ENCODE measurements around the gene DPH5. TPM values are rescaled to one million over a fixed set of nuclear protein-coding genes. Genes with fewer than 3 reads are reported as not detected.

DPH5 gene
- polyA plus RNA-seq, 1 of the 3 experiments (the other 2 are of a cell fraction), result 36.6 TPM

- no peak overlapping the region for H3K4me2 ChIP-seq
- POLR2A ChIA-PET, result no interaction called here
Observed at GRCh38 chr1:101005871-101006270, 19.7 kb downstream of the DPH5 start.

DNA sequence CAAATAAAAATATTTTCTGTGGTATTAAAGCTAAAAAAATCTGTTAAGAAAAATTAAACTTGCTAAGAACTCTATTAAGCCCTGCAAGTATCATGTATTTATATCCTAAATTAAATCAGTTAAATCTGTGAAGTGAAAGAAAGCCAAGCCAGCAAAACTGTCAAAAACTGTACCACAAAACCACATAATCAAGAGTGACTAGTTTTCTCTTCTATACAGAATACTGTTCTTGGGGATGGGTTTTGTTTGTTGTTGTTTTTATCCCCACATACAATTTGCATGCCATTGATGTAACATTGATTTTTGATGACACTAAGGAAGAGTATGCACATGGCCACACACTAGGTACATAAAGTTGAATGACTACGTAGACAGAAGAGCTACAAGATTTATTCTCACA lies 20.4 kb downstream of the DPH5 start:
- H3K4me2 ChIP-seq, result no peak overlapping the region

More at GRCh38 chr1:101005871-101006270, 19.7 kb downstream of the DPH5 start:
- CTCF ChIA-PET, result interaction anchor here (0.7 kb wide), 1 partner anchor 480 kb away, joined by 3 read pairs; no protein-coding TSS in a partner anchor
- H3K27ac ChIP-seq (ENCODE audit: low read depth in 2 of 2, low read length in 1 of 2), result no peak overlapping the region
- TF ChIP-seq JUND (IDR thresholded peaks at IDR 0.05) (no peak), SIN3A (IDR thresholded peaks at IDR 0.05; ENCODE audit: borderline replicate concordance, low read depth, low read length) (no peak), TCF12 (IDR thresholded peaks at IDR 0.05) (no peak), POLR2AphosphoS5 (IDR thresholded peaks at IDR 0.05; ENCODE audit: low read depth, low read length) (no peak)
- H3K27me3 ChIP-seq (ENCODE audit: insufficient read depth), result no peaks in the 10 kb centered on the region
- no peaks in the 10 kb centered on the region for H3K79me2 ChIP-seq (ENCODE audit: insufficient read depth)
- no peak overlapping the region for H3K4me3 ChIP-seq (ENCODE audit: low read depth in 2 of 2, low read length in 1 of 2)
- H4K20me1 ChIP-seq (ENCODE audit: insufficient read depth), result no peaks in the 10 kb centered on the region
- WGBS (ENCODE audit: low lambda C conversion rate), result 96% methylated on average over 4 of the region's 4 CpGs
- no peak overlapping the region for H2AFZ ChIP-seq (ENCODE audit: low read depth)
- peaks cover 6% of the 10 kb centered on the region for H3F3A ChIP-seq (replicated peaks; ENCODE audit: insufficient read depth)
- H3K4me1 ChIP-seq (ENCODE audit: control insufficient read depth in 1 of 2, insufficient read depth in 2 of 2, low read depth in 1 of 2, low read length in 1 of 2), result peaks cover 0 to 8% of the 10 kb centered on the region in 2 experiments; a peak in 2 of 4 replicates
- H3K9me2 ChIP-seq, result no peaks in the 10 kb centered on the region
- no peak for DNase-seq
- H3K36me3 ChIP-seq (replicated peaks in 1 of 2; ENCODE audit: control insufficient read depth in 1 of 2, insufficient read depth in 2 of 2, low read length in 1 of 2), result peaks cover 11 to 23% of the 10 kb centered on the region in 2 experiments
- no peaks in the 10 kb centered on the region for H3K9me3 ChIP-seq
- no peak overlapping the region for H3K9ac ChIP-seq

GRCh38 chr1:101004670-101005069 lies 20.9 kb downstream of the DPH5 start:
- H3K36me3 ChIP-seq (replicated peaks in 1 of 2; ENCODE audit: control insufficient read depth in 1 of 2, insufficient read depth in 2 of 2, low read length in 1 of 2), result peaks cover 18 to 27% of the 10 kb centered on the region in 2 experiments
- H3K4me3 ChIP-seq (ENCODE audit: low read depth in 2 of 2, low read length in 1 of 2), result no peak overlapping the region
- peaks cover 0 to 8% of the 10 kb centered on the region in 2 experiments; a peak in 2 of 4 replicates for H3K4me1 ChIP-seq (ENCODE audit: control insufficient read depth in 1 of 2, insufficient read depth in 2 of 2, low read depth in 1 of 2, low read length in 1 of 2)
- no peak overlapping the region for H2AFZ ChIP-seq (ENCODE audit: low read depth)
- no peaks in the 10 kb centered on the region for H3K27me3 ChIP-seq (ENCODE audit: insufficient read depth)
- DNase-seq, result no peak
- ChIA-PET POLR2A (no interaction called here), CTCF (interaction anchor here (0.7 to 2.2 kb wide), 3 partner anchors 83 to 678 kb away, joined by 3 to 7 read pairs (median 4); no protein-coding TSS in a partner anchor)
- H3K79me2 ChIP-seq (ENCODE audit: insufficient read depth), result no peaks in the 10 kb centered on the region
- no peaks in the 10 kb centered on the region for H3K9me2 ChIP-seq
- WGBS (ENCODE audit: low lambda C conversion rate), result 95% methylated on average over 3 of the region's 3 CpGs
- H4K20me1 ChIP-seq (ENCODE audit: insufficient read depth), result no peaks in the 10 kb centered on the region
- H3K9me3 ChIP-seq, result no peaks in the 10 kb centered on the region
- no peak overlapping the region for H3K9ac ChIP-seq
- no peak overlapping the region for H3K4me2 ChIP-seq
- H3K27ac ChIP-seq (ENCODE audit: low read depth in 2 of 2, low read length in 1 of 2), result no peak overlapping the region
- peaks cover 6% of the 10 kb centered on the region for H3F3A ChIP-seq (replicated peaks; ENCODE audit: insufficient read depth)
- no peak for TF ChIP-seq POLR2AphosphoS5 (IDR thresholded peaks at IDR 0.05; ENCODE audit: low read depth, low read length)
- TF ChIP-seq, protein P1, sequence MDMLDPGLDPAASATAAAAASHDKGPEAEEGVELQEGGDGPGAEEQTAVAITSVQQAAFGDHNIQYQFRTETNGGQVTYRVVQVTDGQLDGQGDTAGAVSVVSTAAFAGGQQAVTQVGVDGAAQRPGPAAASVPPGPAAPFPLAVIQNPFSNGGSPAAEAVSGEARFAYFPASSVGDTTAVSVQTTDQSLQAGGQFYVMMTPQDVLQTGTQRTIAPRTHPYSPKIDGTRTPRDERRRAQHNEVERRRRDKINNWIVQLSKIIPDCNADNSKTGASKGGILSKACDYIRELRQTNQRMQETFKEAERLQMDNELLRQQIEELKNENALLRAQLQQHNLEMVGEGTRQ (IDR thresholded peaks at IDR 0.05; ENCODE audit: borderline replicate concordance, low read depth, low read length), result no peak
- TF ChIP-seq, protein P2, sequence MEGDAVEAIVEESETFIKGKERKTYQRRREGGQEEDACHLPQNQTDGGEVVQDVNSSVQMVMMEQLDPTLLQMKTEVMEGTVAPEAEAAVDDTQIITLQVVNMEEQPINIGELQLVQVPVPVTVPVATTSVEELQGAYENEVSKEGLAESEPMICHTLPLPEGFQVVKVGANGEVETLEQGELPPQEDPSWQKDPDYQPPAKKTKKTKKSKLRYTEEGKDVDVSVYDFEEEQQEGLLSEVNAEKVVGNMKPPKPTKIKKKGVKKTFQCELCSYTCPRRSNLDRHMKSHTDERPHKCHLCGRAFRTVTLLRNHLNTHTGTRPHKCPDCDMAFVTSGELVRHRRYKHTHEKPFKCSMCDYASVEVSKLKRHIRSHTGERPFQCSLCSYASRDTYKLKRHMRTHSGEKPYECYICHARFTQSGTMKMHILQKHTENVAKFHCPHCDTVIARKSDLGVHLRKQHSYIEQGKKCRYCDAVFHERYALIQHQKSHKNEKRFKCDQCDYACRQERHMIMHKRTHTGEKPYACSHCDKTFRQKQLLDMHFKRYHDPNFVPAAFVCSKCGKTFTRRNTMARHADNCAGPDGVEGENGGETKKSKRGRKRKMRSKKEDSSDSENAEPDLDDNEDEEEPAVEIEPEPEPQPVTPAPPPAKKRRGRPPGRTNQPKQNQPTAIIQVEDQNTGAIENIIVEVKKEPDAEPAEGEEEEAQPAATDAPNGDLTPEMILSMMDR (IDR thresholded peaks at IDR 0.05), result no peak
- no peak for TF ChIP-seq RAD21 (IDR thresholded peaks at IDR 0.05; ENCODE audit: low read length)
- TF ChIP-seq USF1 (IDR thresholded peaks at IDR 0.05; ENCODE audit: borderline replicate concordance, low read depth), result no peak

More for the DNA sequence above, 20.4 kb downstream of the DPH5 start:
- DNase-seq, result no peak
- no peaks in the 10 kb centered on the region for H4K20me1 ChIP-seq (ENCODE audit: insufficient read depth)
- peaks cover 18 to 24% of the 10 kb centered on the region in 2 experiments for H3K36me3 ChIP-seq (replicated peaks in 1 of 2; ENCODE audit: control insufficient read depth in 1 of 2, insufficient read depth in 2 of 2, low read length in 1 of 2)
- 96% methylated on average over 1 of the region's 1 CpG for WGBS (ENCODE audit: low lambda C conversion rate)
- TF ChIP-seq RFX5 (IDR thresholded peaks at IDR 0.05; ENCODE audit: low read length) (no peak), USF1 (IDR thresholded peaks at IDR 0.05; ENCODE audit: borderline replicate concordance, low read depth) (no peak), RXRA (IDR thresholded peaks at IDR 0.05; ENCODE audit: borderline replicate concordance, low read depth) (no peak), MEF2A (IDR thresholded peaks at IDR 0.05; ENCODE audit: borderline replicate concordance, low read depth) (no peak), JUND (IDR thresholded peaks at IDR 0.05) (no peak), RCOR1 (IDR thresholded peaks at IDR 0.05; ENCODE audit: low read length) (no peak), NFIC (IDR thresholded peaks at IDR 0.05; ENCODE audit: borderline replicate concordance) (no peak), EZH2phosphoT487 (IDR thresholded peaks at IDR 0.05; ENCODE audit: borderline replicate concordance, low read depth) (no peak), TAF1 (IDR thresholded peaks at IDR 0.05; ENCODE audit: borderline replicate concordance, low read depth, low read length) (no peak), MXI1 (IDR thresholded peaks at IDR 0.05; ENCODE audit: low read depth, low read length) (no peak), TEAD4 (IDR thresholded peaks at IDR 0.05; ENCODE audit: borderline replicate concordance, insufficient read depth) (no peak), SIN3A (IDR thresholded peaks at IDR 0.05; ENCODE audit: borderline replicate concordance, low read depth, low read length) (no peak)
- peaks cover 6% of the 10 kb centered on the region for H3F3A ChIP-seq (replicated peaks; ENCODE audit: insufficient read depth)
- H2AFZ ChIP-seq (ENCODE audit: low read depth), result no peak overlapping the region
- H3K27ac ChIP-seq (ENCODE audit: low read depth in 2 of 2, low read length in 1 of 2), result no peak overlapping the region
- CTCF ChIA-PET, result interaction anchor here (0.7 kb wide), 1 partner anchor 679 kb away, joined by 4 read pairs; no protein-coding TSS in a partner anchor
- H3K9me2 ChIP-seq, result no peaks in the 10 kb centered on the region
- no peak overlapping the region for H3K4me3 ChIP-seq (ENCODE audit: low read depth in 2 of 2, low read length in 1 of 2)
- no peaks in the 10 kb centered on the region for H3K9me3 ChIP-seq
- H3K4me1 ChIP-seq (ENCODE audit: control insufficient read depth in 1 of 2, insufficient read depth in 2 of 2, low read depth in 1 of 2, low read length in 1 of 2), result peaks cover 0 to 8% of the 10 kb centered on the region in 2 experiments; a peak in 2 of 4 replicates
- H3K79me2 ChIP-seq (ENCODE audit: insufficient read depth), result no peaks in the 10 kb centered on the region
- POLR2A ChIA-PET, result no interaction called here
- H3K27me3 ChIP-seq (ENCODE audit: insufficient read depth), result no peaks in the 10 kb centered on the region
- H3K9ac ChIP-seq, result no peak overlapping the region

All from SK-N-SH (cell line).